C4-2B (cell line): ENCODE results near the gene SBNO2.

Experiments used
- H3K27ac ChIP-seq: fragments of 450-650 bp; 2 replicates; pipeline ENCODE4 v1.5.1; 2017
- CTCF ChIP-seq: fragments of 450-650 bp; conservative IDR thresholded peaks from 2 replicates; pipeline ENCODE4 v1.5.1; 2017; ENCODE audit warnings: mild to moderate bottlenecking
- ZFX ChIP-seq: fragments of 450-650 bp; IDR thresholded peaks from 2 replicates; pipeline ENCODE4 v1.6.1; 2017

Gene SBNO2

GRCh38 chr19:1076951-1077350 is 97.1 kb downstream of the SBNO2 start:
- no peak overlapping the region for H3K27ac ChIP-seq

GRCh38 chr19:1076046-1076386 is 98.1 kb downstream of the SBNO2 start:
- no peak for TF ChIP-seq ZFX
- no peak for TF ChIP-seq CTCF
- peak overlapping the region; percentile 69 for H3K27ac ChIP-seq

More at GRCh38 chr19:1076951-1077350, 97.1 kb downstream of the SBNO2 start:
- TF ChIP-seq ZFX (no peak), CTCF (no peak)

GRCh38 chr19:1074544-1075283 is 99.4 kb downstream of the SBNO2 start:
- H3K27ac ChIP-seq: peak overlapping the region; percentile 69
- TF ChIP-seq CTCF (no peak), ZFX (no peak)

GRCh38 chr19:1073956-1074517 is 100.0 kb downstream of the SBNO2 start:
- TF ChIP-seq ZFX (no peak), CTCF (no peak)
- H3K27ac ChIP-seq: peak overlapping the region; percentile 69

GRCh38 chr19:1073063-1073955 is 100.8 kb downstream of the SBNO2 start:
- H3K27ac ChIP-seq: no peak overlapping the region; the same call in 1 of the 2 replicates
- TF ChIP-seq CTCF: no peak

GRCh38 chr19:1072371-1073015 is 101.6 kb downstream of the SBNO2 start:
- H3K27ac ChIP-seq: no peak overlapping the region
- no peak for TF ChIP-seq CTCF
- TF ChIP-seq ZFX: no peak
